KMS-11 (cell line): ENCODE results near the gene DBI.

Source experiments
- H2AFZ ChIP-seq: fragments of 200-600 bp; sonication (generic); 2 replicates; pipeline ENCODE4 v1.6.1; 2016; ENCODE audit warnings: antibody characterized with exemption, mixed run types, low read depth
- H3K27ac ChIP-seq: fragments of 200-600 bp; sonication (generic); 2 replicates; pipeline ENCODE4 v1.6.1; 2016; ENCODE audit warnings: mild to moderate bottlenecking, mixed run types
- H3K27me3 ChIP-seq: fragments of 200-600 bp; sonication (generic); 2 replicates; pipeline ENCODE4 v1.6.1; 2017; ENCODE audit warnings: mild to moderate bottlenecking, low read depth, mixed run types, moderate library complexity; ENCODE audit not compliant: insufficient read depth
- H3K36me3 ChIP-seq: fragments of 200-600 bp; sonication (generic); 2 replicates; pipeline ENCODE4 v1.6.1; 2017; ENCODE audit warnings: mild to moderate bottlenecking, mixed run types; ENCODE audit not compliant: insufficient read depth
- H3K4me1 ChIP-seq: fragments of 200-600 bp; sonication (generic); 2 replicates; pipeline ENCODE4 v1.6.1; 2016; ENCODE audit warnings: mild to moderate bottlenecking, low read depth, mixed run types; ENCODE audit not compliant: poor library complexity, severe bottlenecking
- H3K4me2 ChIP-seq: fragments of 200-600 bp; sonication (generic); 2 replicates; pipeline ENCODE4 v1.7.0; 2016; ENCODE audit warnings: mild to moderate bottlenecking, mixed run types
- H3K4me3 ChIP-seq: fragments of 200-600 bp; sonication (generic); IDR thresholded peaks from 2 replicates; pipeline ENCODE4 v1.6.1; 2017; ENCODE audit warnings: low read depth, low read length, mixed read lengths; ENCODE audit not compliant: insufficient read depth
- H3K79me2 ChIP-seq: fragments of 200-600 bp; sonication (generic); 2 replicates; pipeline ENCODE4 v1.6.1; 2016; ENCODE audit warnings: low read depth, mixed run types; ENCODE audit not compliant: insufficient read depth
- H3K9ac ChIP-seq: fragments of 200-600 bp; sonication (generic); 2 replicates; pipeline ENCODE4 v1.6.1; 2016; ENCODE audit warnings: mild to moderate bottlenecking, mixed run types
- H4K20me1 ChIP-seq: fragments of 200-600 bp; sonication (generic); 2 replicates; pipeline ENCODE4 v1.6.1; 2016; ENCODE audit warnings: mild to moderate bottlenecking, mixed run types; ENCODE audit not compliant: insufficient read depth
- TF ChIP-seq, protein P1 (sequence below): fragments of 200-600 bp; sonication (generic); conservative IDR thresholded peaks from 2 replicates; pipeline ENCODE4 v1.6.1; 2017; ENCODE audit warnings: low read depth, mild to moderate bottlenecking, antibody characterized with exemption, low read length, moderate library complexity, mixed read lengths

Gene DBI

DNA sequence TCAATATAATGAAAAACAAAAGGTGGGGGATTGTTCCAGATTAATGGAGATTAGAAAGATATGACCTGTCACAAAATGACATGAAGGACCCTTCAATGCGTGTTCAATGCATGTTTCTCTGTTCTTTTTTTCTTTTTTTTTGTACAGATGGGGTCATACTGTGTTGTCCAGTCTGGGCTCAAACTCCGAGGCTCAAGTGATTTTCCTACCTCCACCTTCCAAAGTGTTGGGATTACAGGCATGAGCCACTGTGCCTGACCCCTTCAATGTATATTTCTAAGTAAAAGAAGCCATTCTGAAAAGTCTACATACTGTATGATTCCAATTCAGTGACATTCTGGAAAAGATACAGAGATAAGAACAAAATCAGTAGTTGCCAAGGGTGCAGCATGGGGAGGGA lies 32.9 kb upstream of the DBI start:
- no peaks in the 10 kb centered on the region for H3K79me2 ChIP-seq
- H3K9ac ChIP-seq = no peak overlapping the region
- H4K20me1 ChIP-seq = no peaks in the 10 kb centered on the region
- TF ChIP-seq, protein P1, sequence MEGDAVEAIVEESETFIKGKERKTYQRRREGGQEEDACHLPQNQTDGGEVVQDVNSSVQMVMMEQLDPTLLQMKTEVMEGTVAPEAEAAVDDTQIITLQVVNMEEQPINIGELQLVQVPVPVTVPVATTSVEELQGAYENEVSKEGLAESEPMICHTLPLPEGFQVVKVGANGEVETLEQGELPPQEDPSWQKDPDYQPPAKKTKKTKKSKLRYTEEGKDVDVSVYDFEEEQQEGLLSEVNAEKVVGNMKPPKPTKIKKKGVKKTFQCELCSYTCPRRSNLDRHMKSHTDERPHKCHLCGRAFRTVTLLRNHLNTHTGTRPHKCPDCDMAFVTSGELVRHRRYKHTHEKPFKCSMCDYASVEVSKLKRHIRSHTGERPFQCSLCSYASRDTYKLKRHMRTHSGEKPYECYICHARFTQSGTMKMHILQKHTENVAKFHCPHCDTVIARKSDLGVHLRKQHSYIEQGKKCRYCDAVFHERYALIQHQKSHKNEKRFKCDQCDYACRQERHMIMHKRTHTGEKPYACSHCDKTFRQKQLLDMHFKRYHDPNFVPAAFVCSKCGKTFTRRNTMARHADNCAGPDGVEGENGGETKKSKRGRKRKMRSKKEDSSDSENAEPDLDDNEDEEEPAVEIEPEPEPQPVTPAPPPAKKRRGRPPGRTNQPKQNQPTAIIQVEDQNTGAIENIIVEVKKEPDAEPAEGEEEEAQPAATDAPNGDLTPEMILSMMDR = no peak
- no peaks in the 10 kb centered on the region for H3K27me3 ChIP-seq
- no peaks in the 10 kb centered on the region for H3K36me3 ChIP-seq
- H3K4me3 ChIP-seq = no peak overlapping the region
- no peak overlapping the region for H2AFZ ChIP-seq
- no peak overlapping the region for H3K4me2 ChIP-seq
- no peak overlapping the region for H3K27ac ChIP-seq
- no peaks in the 10 kb centered on the region for H3K4me1 ChIP-seq

DNA sequence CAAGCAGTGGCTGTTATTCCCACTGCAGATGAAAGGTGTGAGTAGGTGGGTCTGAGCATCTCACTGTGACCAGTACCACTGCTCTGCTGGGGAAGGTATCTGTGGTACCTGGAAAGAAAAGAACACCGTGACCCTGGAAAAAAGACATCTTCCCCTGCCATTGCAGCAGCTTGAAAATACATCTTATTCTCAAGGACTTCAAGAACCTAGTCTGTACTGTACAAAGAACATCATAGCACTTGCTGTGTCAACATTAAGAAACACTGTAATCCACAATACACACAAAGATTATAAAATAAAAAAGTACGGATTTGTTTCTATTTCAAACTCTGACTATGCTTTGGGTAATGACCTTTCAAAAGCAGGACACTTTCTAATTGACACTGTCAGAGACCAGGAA lies 29.0 kb upstream of the DBI start:
- no peaks in the 10 kb centered on the region for H3K27me3 ChIP-seq
- no peak overlapping the region for H2AFZ ChIP-seq
- TF ChIP-seq, protein P1 = no peak
- no peaks in the 10 kb centered on the region for H4K20me1 ChIP-seq
- H3K4me1 ChIP-seq = no peaks in the 10 kb centered on the region
- H3K36me3 ChIP-seq = no peaks in the 10 kb centered on the region
- no peaks in the 10 kb centered on the region for H3K79me2 ChIP-seq
- H3K27ac ChIP-seq = no peak overlapping the region
- no peak overlapping the region for H3K4me2 ChIP-seq
- no peak overlapping the region for H3K9ac ChIP-seq
- H3K4me3 ChIP-seq = no peak overlapping the region

DNA sequence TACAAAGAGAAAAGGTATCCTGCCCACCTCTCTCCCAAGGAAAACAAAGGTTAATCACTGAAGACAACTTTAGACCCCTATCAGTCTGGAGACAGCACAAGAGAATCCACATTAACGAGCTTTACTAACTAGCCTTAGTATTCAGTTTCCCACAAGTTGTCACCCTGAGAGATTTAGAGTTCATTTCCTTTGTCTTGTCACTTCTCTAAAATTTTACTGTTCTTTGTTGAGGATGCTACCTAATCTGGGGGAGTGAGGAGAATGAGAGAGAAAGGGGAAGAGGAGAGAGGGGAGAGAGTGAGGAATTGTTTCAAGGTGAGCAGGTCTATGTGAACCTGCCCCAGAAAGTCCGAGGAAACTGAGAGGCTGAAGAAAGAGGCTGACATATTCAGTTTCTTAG lies 28.5 kb upstream of the DBI start:
- no peak overlapping the region for H2AFZ ChIP-seq

DNA sequence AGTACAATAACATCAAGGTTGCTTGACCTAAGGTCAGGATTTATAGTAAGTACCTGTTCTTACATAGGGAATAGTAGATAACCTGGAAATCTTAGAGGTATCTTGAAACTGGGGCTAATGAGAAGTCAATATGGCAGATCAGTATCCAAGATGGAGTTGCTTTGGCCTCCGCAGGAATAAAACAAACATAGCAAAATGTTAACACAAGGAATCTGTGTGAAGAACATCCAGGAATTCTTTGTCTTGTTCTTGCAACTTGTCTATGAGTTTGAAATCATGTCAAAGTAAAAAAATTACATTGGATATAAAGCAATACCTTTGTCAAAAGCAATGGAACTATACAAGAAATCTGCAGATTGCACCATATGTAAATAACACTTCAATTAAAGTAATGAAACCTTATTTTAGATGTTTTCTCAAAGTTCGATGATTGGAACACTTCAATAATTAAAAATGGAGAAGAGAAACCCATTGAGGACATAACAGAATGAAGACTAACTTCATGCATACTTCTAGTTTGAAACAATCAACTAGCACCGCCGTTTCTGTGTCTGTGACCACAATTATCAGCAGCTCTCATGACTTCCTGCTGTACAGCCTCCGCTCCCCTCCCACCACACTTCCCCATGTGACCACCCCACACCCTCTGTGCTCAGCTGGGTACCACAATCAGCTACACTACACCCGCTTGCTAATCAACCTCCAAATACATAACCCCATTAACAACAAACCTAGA lies 27.8 kb upstream of the DBI start:
- no peak overlapping the region for H3K27ac ChIP-seq
- TF ChIP-seq, protein P1 = no peak
- H3K4me3 ChIP-seq = no peak overlapping the region
- no peaks in the 10 kb centered on the region for H4K20me1 ChIP-seq
- no peak overlapping the region for H3K9ac ChIP-seq
- H2AFZ ChIP-seq = no peak overlapping the region
- no peaks in the 10 kb centered on the region for H3K36me3 ChIP-seq
- H3K4me1 ChIP-seq = no peaks in the 10 kb centered on the region
- H3K4me2 ChIP-seq = no peak overlapping the region
- H3K79me2 ChIP-seq = no peaks in the 10 kb centered on the region
- H3K27me3 ChIP-seq = no peaks in the 10 kb centered on the region

More for the DNA sequence above, 28.5 kb upstream of the DBI start:
- Histone ChIP-seq H3K36me3 (no peaks in the 10 kb centered on the region), H3K4me2 (no peak overlapping the region), H4K20me1 (no peaks in the 10 kb centered on the region), H3K4me3 (no peak overlapping the region), H3K27ac (no peak overlapping the region), H3K4me1 (no peaks in the 10 kb centered on the region), H3K79me2 (no peaks in the 10 kb centered on the region), H3K9ac (no peak overlapping the region), H3K27me3 (no peaks in the 10 kb centered on the region)
- TF ChIP-seq, protein P1 = no peak
